Neural cell (in vitro differentiated cells): Measurements from ENCODE around the gene PTPRB.

Experiments used
- CTCF ChIP-seq: fragments of 450-650 bp; IDR thresholded peaks from 2 replicates; pipeline ENCODE4 v1.5.1; 2014; ENCODE audit warnings: antibody characterized with exemption, mild to moderate bottlenecking, moderate library complexity; ENCODE audit not compliant: poor library complexity, severe bottlenecking
- EP300 ChIP-seq: fragments of 450-650 bp; conservative IDR thresholded peaks from 2 replicates; pipeline ENCODE4 v1.6.1; 2014; ENCODE audit warnings: antibody characterized with exemption, mild to moderate bottlenecking, moderate library complexity; ENCODE audit not compliant: poor library complexity, severe bottlenecking
- EZH2 ChIP-seq: fragments of 200-600, 300-800 bp; shearing (Covaris generic), sonication (generic); IDR thresholded peaks from 2 replicates; pipeline ENCODE4 v1.6.1; 2014; ENCODE audit warnings: antibody characterized with exemption, low read length, borderline replicate concordance, mild to moderate bottlenecking; ENCODE audit not compliant: insufficient read depth, poor library complexity, severe bottlenecking
- MXI1 ChIP-seq: fragments of 450-650 bp; conservative IDR thresholded peaks from 2 replicates; pipeline ENCODE4 v1.6.1; 2014; ENCODE audit warnings: antibody characterized with exemption, mild to moderate bottlenecking; ENCODE audit not compliant: poor library complexity, severe bottlenecking
- POLR2AphosphoS5 ChIP-seq: IDR thresholded peaks from 2 replicates; pipeline ENCODE4 v1.6.1; 2012
- TAF1 ChIP-seq: IDR thresholded peaks from 2 replicates; pipeline ENCODE4 v1.6.1; 2012; ENCODE audit warnings: low read depth

GRCh38 chr12:70508178-70508577 lies 129.1 kb downstream of the PTPRB start:
- TF ChIP-seq TAF1 = no peak
- no peak for TF ChIP-seq CTCF
- no peak for TF ChIP-seq MXI1
- no peak for TF ChIP-seq POLR2AphosphoS5
- no peak for TF ChIP-seq EP300
- no peak for TF ChIP-seq EZH2
